H1 (cell line): Measurements from ENCODE around the gene RNF166. TPM values are rescaled to one million over a fixed set of nuclear protein-coding genes. Genes with fewer than 3 reads are reported as not detected.

Experiments
- CTCF ChIA-PET: fragments of 300-600 bp; sonication (Branson Sonifier 250); formaldehyde crosslinking; loops from one replicate; lab custom pipeline; 2021; ENCODE audit not compliant: partially characterized antibody; lab: Charles Lee
- POLR2A ChIA-PET: fragments of 300-600 bp; sonication (Branson Sonifier 250); formaldehyde crosslinking; loops from one replicate; lab custom pipeline; 2021; ENCODE audit warnings: inconsistent platforms; ENCODE audit not compliant: partially characterized antibody; lab: Charles Lee
- DNase-seq, 2 experiments: peaks; one replicate each; pipeline versions ENCODE4 v3.0.0 to v3.0.0-alpha.2; 2010 to 2022; ENCODE audit warnings: low spot score in 2 of 2, low read depth in 1 of 2, mixed read lengths in 1 of 2
- FAIRE-seq: peaks from 2 replicates; lab custom pipeline; 2011; peaks lifted over from hg19 to GRCh38; lab: Jason Lieb, UNC
- H2AFZ ChIP-seq: 2 replicates; pipeline ENCODE4 v1.8.1; 2012; ENCODE audit warnings: low read length, inconsistent platforms
- H2AK5ac ChIP-seq: 2 replicates; pipeline ENCODE4 v1.6.1; 2013; ENCODE audit warnings: low read depth, low read length
- H2BK120ac ChIP-seq: replicated peaks from 2 replicates; pipeline ENCODE3; 2013; ENCODE audit warnings: low read depth, low read length, inconsistent platforms
- H2BK12ac ChIP-seq: 2 replicates; pipeline ENCODE4 v1.6.1; 2013; ENCODE audit warnings: low read depth, low read length
- H2BK15ac ChIP-seq: 2 replicates; pipeline ENCODE4 v1.6.1; 2013; ENCODE audit warnings: low read length
- H2BK20ac ChIP-seq: 2 replicates; pipeline ENCODE4 v1.6.1; 2013; ENCODE audit warnings: low read length
- H2BK5ac ChIP-seq: 2 replicates; pipeline ENCODE4 v1.6.1; 2013; ENCODE audit warnings: low read depth, low read length
- H3K14ac ChIP-seq: 2 replicates; pipeline ENCODE4 v1.6.1; 2013; ENCODE audit warnings: inconsistent platforms; ENCODE audit not compliant: insufficient read length
- H3K18ac ChIP-seq: 2 replicates; pipeline ENCODE4 v1.6.1; 2013; ENCODE audit warnings: low read length; ENCODE audit errors: extremely low read depth
- H3K23ac ChIP-seq: 2 replicates; pipeline ENCODE4 v1.6.1; 2013; ENCODE audit warnings: inconsistent platforms; ENCODE audit not compliant: insufficient read length
- H3K23me2 ChIP-seq: 2 replicates; pipeline ENCODE4 v1.6.1; 2013; ENCODE audit warnings: low read depth, low read length
- H3K27ac ChIP-seq: 2 replicates; pipeline ENCODE4 v1.6.1; 2011; ENCODE audit warnings: low read depth, low read length, inconsistent platforms
- H3K27me3 ChIP-seq, 4 experiments: replicated peaks in 1 of 4; 1 replicate in 1 of 4; 2 replicates in 3 of 4; pipeline versions ENCODE4 v1.6.1 to v1.8.1; 2011 to 2013; ENCODE audit warnings: low read length in 3 of 4, mild to moderate bottlenecking in 3 of 4, inconsistent platforms in 2 of 4, mixed read lengths in 2 of 4, moderate library complexity in 1 of 4; ENCODE audit not compliant: control insufficient read depth in 3 of 4, insufficient read depth in 3 of 4; ENCODE audit errors: extremely low read depth in 1 of 4
- H3K36me3 ChIP-seq, 4 experiments: 2 replicates each; pipeline versions ENCODE4 v1.6.1 to v1.8.1; 2011 to 2013; ENCODE audit warnings: mild to moderate bottlenecking in 4 of 4, low read length in 3 of 4, moderate library complexity in 2 of 4, control low read depth in 1 of 4, inconsistent platforms in 1 of 4; ENCODE audit not compliant: insufficient read depth in 4 of 4, control insufficient read depth in 2 of 4
- H3K4ac ChIP-seq: replicated peaks from 2 replicates; pipeline ENCODE3; 2013; ENCODE audit warnings: low read length, low read depth, mixed read lengths, inconsistent platforms; ENCODE audit not compliant: insufficient read length
- H3K4me1 ChIP-seq, 4 experiments: replicated peaks in 1 of 4; 1 replicate in 1 of 4; 2 replicates in 3 of 4; pipeline versions ENCODE4 v1.6.1 to v1.8.1; 2011 to 2013; ENCODE audit warnings: low read length in 3 of 4, inconsistent platforms in 2 of 4, mixed read lengths in 1 of 4; ENCODE audit not compliant: insufficient read depth in 4 of 4, control insufficient read depth in 3 of 4
- H3K4me2 ChIP-seq, 2 experiments: 2 replicates each; pipeline versions ENCODE4 v1.6.1 to v1.8.1; 2011 to 2013; ENCODE audit warnings: low read depth in 2 of 2, low read length in 2 of 2, control low read depth in 1 of 2, inconsistent platforms in 1 of 2, mild to moderate bottlenecking in 1 of 2; ENCODE audit not compliant: insufficient read depth in 1 of 2
- H3K4me3 ChIP-seq, 4 experiments: fragments of 200-600, 300-600 bp in 1 of 4; sonication (generic), shearing (Covaris generic), sonication (Bioruptor Twin) in 1 of 4; 2 replicates each; pipeline versions ENCODE4 v1.5.1 to v1.8.1; 2011 to 2016; ENCODE audit warnings: low read length in 4 of 4, low read depth in 3 of 4, control low read depth in 2 of 4, inconsistent platforms in 2 of 4, mild to moderate bottlenecking in 2 of 4, mixed read lengths in 1 of 4, moderate library complexity in 1 of 4; ENCODE audit not compliant: insufficient read depth in 2 of 4; ENCODE audit errors: extremely low read depth in 1 of 4
- H3K56ac ChIP-seq: replicated peaks from 2 replicates; pipeline ENCODE3; 2013; ENCODE audit warnings: low read depth, mild to moderate bottlenecking, mixed read lengths, low read length, inconsistent platforms; ENCODE audit not compliant: insufficient read length
- H3K79me1 ChIP-seq: 2 replicates; pipeline ENCODE4 v1.6.1; 2013; ENCODE audit warnings: low read depth, low read length, control low read depth
- H3K79me2 ChIP-seq, 2 experiments: 2 replicates each; pipeline versions ENCODE4 v1.6.1 to v1.8.1; 2012 to 2013; ENCODE audit warnings: low read length in 2 of 2, mild to moderate bottlenecking in 2 of 2, inconsistent platforms in 1 of 2; ENCODE audit not compliant: insufficient read depth in 2 of 2, control insufficient read depth in 1 of 2
- H3K9ac ChIP-seq, 4 experiments: replicated peaks in 1 of 4; 1 replicate in 1 of 4; 2 replicates in 3 of 4; pipeline versions ENCODE4 v1.6.1 to v1.8.1; 2011 to 2013; ENCODE audit warnings: low read depth in 3 of 4, low read length in 3 of 4, control low read depth in 2 of 4, mild to moderate bottlenecking in 2 of 4, moderate library complexity in 2 of 4, inconsistent platforms in 1 of 4; ENCODE audit errors: extremely low read depth in 1 of 4
- H3K9me3 ChIP-seq, 2 experiments: 2 replicates each; pipeline versions ENCODE4 v1.6.1 to v1.8.1; 2012 to 2013; ENCODE audit warnings: mild to moderate bottlenecking in 2 of 2, moderate library complexity in 2 of 2, control low read depth in 1 of 2, inconsistent platforms in 1 of 2, low read depth in 1 of 2, low read length in 1 of 2, mixed read lengths in 1 of 2; ENCODE audit not compliant: insufficient read depth in 2 of 2
- H4K20me1 ChIP-seq, 2 experiments: replicated peaks in 1 of 2; 2 replicates each; pipeline versions ENCODE3 to v1.8.1; 2011 to 2013; ENCODE audit warnings: inconsistent platforms in 2 of 2, low read length in 2 of 2, mild to moderate bottlenecking in 1 of 2; ENCODE audit not compliant: insufficient read depth in 2 of 2, control insufficient read depth in 1 of 2
- H4K5ac ChIP-seq: 2 replicates; pipeline ENCODE4 v1.6.1; 2013; ENCODE audit warnings: low read length, low read depth, mixed read lengths, inconsistent platforms; ENCODE audit not compliant: insufficient read length
- H4K8ac ChIP-seq: 2 replicates; pipeline ENCODE4 v1.8.0; 2013; ENCODE audit warnings: mild to moderate bottlenecking, moderate library complexity, low read length, inconsistent platforms; ENCODE audit not compliant: insufficient read depth; ENCODE audit errors: extremely low read depth
- H4K91ac ChIP-seq: replicated peaks from 2 replicates; pipeline ENCODE3; 2013; ENCODE audit warnings: low read length, mixed read lengths, inconsistent platforms; ENCODE audit not compliant: insufficient read length
- CBX5 ChIP-seq: fragments of 300-800, 300-1000 bp; sonication (generic); IDR thresholded peaks from 2 replicates; pipeline ENCODE4 v1.7.1; 2016; ENCODE audit warnings: antibody characterized with exemption, low read length, low read depth
- GTF2F1 ChIP-seq: IDR thresholded peaks from 2 replicates; pipeline ENCODE4 v1.6.1; 2012; ENCODE audit warnings: low read depth, low read length, improper control_type of control experiment, borderline replicate concordance
- KDM5A ChIP-seq: fragments of 200-600 bp; IDR thresholded peaks from 2 replicates; pipeline ENCODE4 v1.7.1; 2012; ENCODE audit warnings: mild to moderate bottlenecking, low read length, inconsistent platforms, mixed read lengths
- POU5F1 ChIP-seq: IDR thresholded peaks from 2 replicates; pipeline ENCODE4 v1.6.1; 2011; ENCODE audit warnings: low read depth, mild to moderate bottlenecking, low read length, moderate library complexity
- RBBP5 ChIP-seq: IDR thresholded peaks from 2 replicates; pipeline ENCODE4 v1.7.1; 2012; ENCODE audit warnings: low read depth, mild to moderate bottlenecking, inconsistent platforms, low read length, moderate library complexity, borderline replicate concordance
- RFX5 ChIP-seq: IDR thresholded peaks from 2 replicates; pipeline ENCODE4 v1.6.1; 2011; ENCODE audit warnings: low read depth, low read length, improper control_type of control experiment, borderline replicate concordance
- SAP30 ChIP-seq: fragments of 300-600 bp; sonication (generic); IDR thresholded peaks from 2 replicates; pipeline ENCODE4 v1.7.1; 2012; ENCODE audit warnings: low read length, moderate library complexity, mild to moderate bottlenecking, inconsistent platforms; ENCODE audit not compliant: insufficient read depth, insufficient replicate concordance
- SP2 ChIP-seq: IDR thresholded peaks from 2 replicates; pipeline ENCODE4 v1.6.1; 2012; ENCODE audit warnings: mild to moderate bottlenecking, low read length, inconsistent platforms
- TAF1 ChIP-seq: IDR thresholded peaks from 2 replicates; pipeline ENCODE4 v1.6.1; 2011; ENCODE audit warnings: mild to moderate bottlenecking, low read depth, low read length
- WGBS, 2 experiments: shearing (Covaris generic) in 1 of 2; methylation state at CpG; one replicate each; pipeline versions ENCODE4 v1.1.6 to v1.1.7; 2013 to 2015; ENCODE audit warnings: low lambda C conversion rate in 2 of 2, mixed read lengths in 2 of 2, inconsistent platforms in 1 of 2, low coverage in 1 of 2, missing lambda C conversion rate in 1 of 2; ENCODE audit not compliant: insufficient replicate concordance in 2 of 2, insufficient coverage in 1 of 2, insufficient read length in 1 of 2; ENCODE audit errors: extremely low coverage in 1 of 2, missing lambda C conversion rate in 1 of 2; 5-methylcytosine and 5-hydroxymethylcytosine counted together
- polyA plus RNA-seq, 7 experiments: library from polyadenylated mRNA; depleted of rRNA in 3 of 7; stranded (reverse) in 5 of 7; unstranded in 2 of 7; fragments of >200 nt in 5 of 7; fragments of 200-250 nt in 2 of 7; gene quantifications; 1 replicate in 5 of 7; 2 replicates in 1 of 7; 4 replicates in 1 of 7; pipeline versions ENCODE4 v1.2.1 to v1.2.3, GENCODE V29; 2011 to 2013; ENCODE audit warnings: missing spikeins in 2 of 7, mixed read lengths in 2 of 7
- total RNA-seq: library from RNA; stranded (reverse); fragmentation: NEBNext Ultra II Directional; extraction: Animal tissue kit (Norgen Biotek cat#: 25700); gene quantifications from 2 replicates; pipeline ENCODE4 v1.2.1, GENCODE V29; 2021
- TF ChIP-seq, protein P1 (sequence below): IDR thresholded peaks from 2 replicates; pipeline ENCODE4 v1.6.1; 2012; ENCODE audit warnings: low read length, inconsistent platforms

RNF166 gene
- total and polyA plus RNA-seq, 2 of the 8 experiments (the other 6 are each of a cell fraction or from before 2014, with no cell fraction given): 29.8 to 31.2 TPM

DNA sequence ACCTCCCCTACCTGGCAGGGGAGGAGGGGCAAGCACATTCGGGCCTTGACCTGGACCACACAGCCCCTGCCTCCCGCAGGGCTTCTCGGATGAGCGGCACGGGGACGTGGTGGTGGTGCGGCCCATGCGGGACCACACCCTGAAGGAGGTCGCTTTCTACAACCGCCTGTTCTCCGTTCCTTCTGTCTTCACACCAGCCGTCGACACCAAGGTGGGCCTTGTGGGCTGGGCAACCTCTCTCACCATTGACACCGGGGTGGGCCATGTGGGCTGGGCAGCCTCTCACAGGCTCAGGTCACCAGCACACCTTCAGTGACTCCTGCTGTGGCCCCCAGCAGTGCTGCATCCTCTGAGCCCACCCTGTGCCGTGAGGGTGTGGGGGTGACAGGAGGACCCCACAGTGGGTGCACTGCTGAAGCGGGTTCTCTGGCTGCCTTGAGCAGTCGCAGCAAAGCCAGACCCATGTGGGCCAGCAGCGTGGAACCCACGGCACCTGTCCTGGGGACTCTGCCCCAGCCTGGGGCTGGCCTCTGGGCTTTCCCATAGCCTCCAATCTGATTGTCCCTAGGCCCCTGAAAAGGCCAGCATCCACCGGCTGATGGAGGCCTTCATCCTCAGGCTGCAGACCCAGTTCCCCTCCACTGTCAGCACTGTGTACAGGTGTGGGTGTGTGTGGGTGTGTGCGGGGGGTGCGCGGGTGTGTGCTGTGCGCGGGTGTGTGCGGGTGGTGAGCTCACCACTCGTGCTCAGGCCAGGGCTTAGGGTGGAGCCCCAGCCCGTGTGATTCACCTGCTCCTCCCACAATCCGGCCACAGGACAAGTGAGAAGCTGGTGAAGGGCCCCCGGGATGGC is 7.6 kb upstream of the RNF166 start:
- H4K5ac ChIP-seq: no peak overlapping the region
- H2BK20ac ChIP-seq: no peak overlapping the region
- POLR2A ChIA-PET: interaction anchor here (1.8 kb wide), 1 partner anchor 8 kb away, joined by 8 read pairs; the partner anchor contains the start of genes CTU2 and RNF166
- no peak for DNase-seq
- H3K36me3 ChIP-seq: peaks cover 4 to 31% (median 18%) of the 10 kb centered on the region in 4 experiments; a peak in 5 of 8 replicates
- no peak overlapping the region for H4K91ac ChIP-seq
- H3K27ac ChIP-seq: no peak overlapping the region
- H2AK5ac ChIP-seq: no peak overlapping the region
- H3K27me3 ChIP-seq: no peaks in the 10 kb centered on the region
- peaks cover 0 to 1% of the 10 kb centered on the region in 2 experiments; a peak in 1 of 4 replicates for H3K79me2 ChIP-seq
- H3K4me1 ChIP-seq: peaks cover 0 to 3% (median 0%) of the 10 kb centered on the region in 4 experiments; a peak in 1 of 7 replicates
- no peak overlapping the region for H2BK12ac ChIP-seq
- no peak overlapping the region for H3K14ac ChIP-seq
- no peak overlapping the region for H3K18ac ChIP-seq
- no peak overlapping the region for H3K4me3 ChIP-seq
- no peak overlapping the region for H2AFZ ChIP-seq
- H4K20me1 ChIP-seq: peaks cover 6 to 10% of the 10 kb centered on the region in 2 experiments
- CTCF ChIA-PET: interaction anchor here (1.5 to 6.3 kb wide), 4 partner anchors 8 to 85 kb away, joined by 4 to 33 read pairs (median 10); partner anchors contain the start of genes CTU2 and RNF166
- H2BK120ac ChIP-seq: no peak overlapping the region
- 91% methylated on average over 29 of the region's 30 CpGs; no CpG with 5 or more reads in 1 of the 2 experiments for WGBS, 2 experiments
- no peak overlapping the region for H2BK5ac ChIP-seq
- no peak overlapping the region for H3K4me2 ChIP-seq
- H3K23ac ChIP-seq: no peak overlapping the region
- H3K23me2 ChIP-seq: no peaks in the 10 kb centered on the region
- no peak overlapping the region for H3K56ac ChIP-seq
- no peaks in the 10 kb centered on the region for H3K9me3 ChIP-seq
- no peak overlapping the region for H3K9ac ChIP-seq
- no peak overlapping the region for H2BK15ac ChIP-seq
- H4K8ac ChIP-seq: no peak overlapping the region; the same call in 1 of the 2 replicates
- peaks cover 4% of the 10 kb centered on the region for H3K79me1 ChIP-seq
- H3K4ac ChIP-seq: no peak overlapping the region
- no peak for FAIRE-seq
- TF ChIP-seq GTF2F1: no peak
- no peak for TF ChIP-seq RFX5
- TF ChIP-seq KDM5A: no peak
- TF ChIP-seq RBBP5: no peak
- no peak for TF ChIP-seq CBX5
- TF ChIP-seq, protein P1, sequence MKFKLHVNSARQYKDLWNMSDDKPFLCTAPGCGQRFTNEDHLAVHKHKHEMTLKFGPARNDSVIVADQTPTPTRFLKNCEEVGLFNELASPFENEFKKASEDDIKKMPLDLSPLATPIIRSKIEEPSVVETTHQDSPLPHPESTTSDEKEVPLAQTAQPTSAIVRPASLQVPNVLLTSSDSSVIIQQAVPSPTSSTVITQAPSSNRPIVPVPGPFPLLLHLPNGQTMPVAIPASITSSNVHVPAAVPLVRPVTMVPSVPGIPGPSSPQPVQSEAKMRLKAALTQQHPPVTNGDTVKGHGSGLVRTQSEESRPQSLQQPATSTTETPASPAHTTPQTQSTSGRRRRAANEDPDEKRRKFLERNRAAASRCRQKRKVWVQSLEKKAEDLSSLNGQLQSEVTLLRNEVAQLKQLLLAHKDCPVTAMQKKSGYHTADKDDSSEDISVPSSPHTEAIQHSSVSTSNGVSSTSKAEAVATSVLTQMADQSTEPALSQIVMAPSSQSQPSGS: no peak
- no peak for TF ChIP-seq TAF1
- no peak for TF ChIP-seq SP2
- TF ChIP-seq SAP30: no peak
- TF ChIP-seq POU5F1: no peak
